KMS-11 (cell line): ENCODE measurements around the gene SFTPD.

ENCODE experiments used
- H2AFZ ChIP-seq: fragments of 200-600 bp; sonication (generic); 2 replicates; pipeline ENCODE4 v1.6.1; 2016; ENCODE audit warnings: antibody characterized with exemption, mixed run types, low read depth
- H3K27ac ChIP-seq: fragments of 200-600 bp; sonication (generic); 2 replicates; pipeline ENCODE4 v1.6.1; 2016; ENCODE audit warnings: mild to moderate bottlenecking, mixed run types
- H3K27me3 ChIP-seq: fragments of 200-600 bp; sonication (generic); 2 replicates; pipeline ENCODE4 v1.6.1; 2017; ENCODE audit warnings: mild to moderate bottlenecking, low read depth, mixed run types, moderate library complexity; ENCODE audit not compliant: insufficient read depth
- H3K36me3 ChIP-seq: fragments of 200-600 bp; sonication (generic); 2 replicates; pipeline ENCODE4 v1.6.1; 2017; ENCODE audit warnings: mild to moderate bottlenecking, mixed run types; ENCODE audit not compliant: insufficient read depth
- H3K4me1 ChIP-seq: fragments of 200-600 bp; sonication (generic); 2 replicates; pipeline ENCODE4 v1.6.1; 2016; ENCODE audit warnings: mild to moderate bottlenecking, low read depth, mixed run types; ENCODE audit not compliant: poor library complexity, severe bottlenecking
- H3K4me2 ChIP-seq: fragments of 200-600 bp; sonication (generic); 2 replicates; pipeline ENCODE4 v1.7.0; 2016; ENCODE audit warnings: mild to moderate bottlenecking, mixed run types
- H3K4me3 ChIP-seq: fragments of 200-600 bp; sonication (generic); IDR thresholded peaks from 2 replicates; pipeline ENCODE4 v1.6.1; 2017; ENCODE audit warnings: low read depth, low read length, mixed read lengths; ENCODE audit not compliant: insufficient read depth
- H3K79me2 ChIP-seq: fragments of 200-600 bp; sonication (generic); 2 replicates; pipeline ENCODE4 v1.6.1; 2016; ENCODE audit warnings: low read depth, mixed run types; ENCODE audit not compliant: insufficient read depth
- H3K9ac ChIP-seq: fragments of 200-600 bp; sonication (generic); 2 replicates; pipeline ENCODE4 v1.6.1; 2016; ENCODE audit warnings: mild to moderate bottlenecking, mixed run types
- H4K20me1 ChIP-seq: fragments of 200-600 bp; sonication (generic); 2 replicates; pipeline ENCODE4 v1.6.1; 2016; ENCODE audit warnings: mild to moderate bottlenecking, mixed run types; ENCODE audit not compliant: insufficient read depth
- TF ChIP-seq, protein P1 (sequence below): fragments of 200-600 bp; sonication (generic); conservative IDR thresholded peaks from 2 replicates; pipeline ENCODE4 v1.6.1; 2017; ENCODE audit warnings: low read depth, mild to moderate bottlenecking, antibody characterized with exemption, low read length, moderate library complexity, mixed read lengths

Gene SFTPD

DNA sequence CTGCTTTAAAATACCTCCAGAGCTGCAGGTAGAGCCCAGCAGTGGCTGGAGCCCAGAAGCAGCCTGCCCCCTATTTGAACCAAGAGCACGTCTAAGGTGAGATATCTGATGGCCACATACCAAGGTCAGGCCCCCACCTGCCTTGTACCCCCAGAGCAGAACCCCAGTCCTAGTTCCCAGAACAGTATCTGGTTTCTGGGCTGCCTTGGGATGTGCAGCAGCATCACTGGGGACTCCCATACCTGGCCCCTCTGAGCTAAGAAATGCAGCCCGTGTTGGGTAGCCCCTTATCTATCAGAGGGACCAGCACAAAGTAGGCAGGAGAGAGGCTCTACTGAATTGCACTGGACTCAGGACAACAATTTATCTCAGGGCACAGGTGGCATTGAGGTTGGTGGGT is 8.9 kb downstream of the SFTPD start:
- no peaks in the 10 kb centered on the region for H4K20me1 ChIP-seq
- H3K27ac ChIP-seq = no peak overlapping the region
- H3K4me3 ChIP-seq = no peak overlapping the region
- H3K36me3 ChIP-seq = no peaks in the 10 kb centered on the region
- TF ChIP-seq, protein P1, sequence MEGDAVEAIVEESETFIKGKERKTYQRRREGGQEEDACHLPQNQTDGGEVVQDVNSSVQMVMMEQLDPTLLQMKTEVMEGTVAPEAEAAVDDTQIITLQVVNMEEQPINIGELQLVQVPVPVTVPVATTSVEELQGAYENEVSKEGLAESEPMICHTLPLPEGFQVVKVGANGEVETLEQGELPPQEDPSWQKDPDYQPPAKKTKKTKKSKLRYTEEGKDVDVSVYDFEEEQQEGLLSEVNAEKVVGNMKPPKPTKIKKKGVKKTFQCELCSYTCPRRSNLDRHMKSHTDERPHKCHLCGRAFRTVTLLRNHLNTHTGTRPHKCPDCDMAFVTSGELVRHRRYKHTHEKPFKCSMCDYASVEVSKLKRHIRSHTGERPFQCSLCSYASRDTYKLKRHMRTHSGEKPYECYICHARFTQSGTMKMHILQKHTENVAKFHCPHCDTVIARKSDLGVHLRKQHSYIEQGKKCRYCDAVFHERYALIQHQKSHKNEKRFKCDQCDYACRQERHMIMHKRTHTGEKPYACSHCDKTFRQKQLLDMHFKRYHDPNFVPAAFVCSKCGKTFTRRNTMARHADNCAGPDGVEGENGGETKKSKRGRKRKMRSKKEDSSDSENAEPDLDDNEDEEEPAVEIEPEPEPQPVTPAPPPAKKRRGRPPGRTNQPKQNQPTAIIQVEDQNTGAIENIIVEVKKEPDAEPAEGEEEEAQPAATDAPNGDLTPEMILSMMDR = no peak
- no peaks in the 10 kb centered on the region for H3K79me2 ChIP-seq
- no peak overlapping the region for H2AFZ ChIP-seq
- H3K9ac ChIP-seq = no peak overlapping the region
- H3K4me2 ChIP-seq = no peak overlapping the region
- no peaks in the 10 kb centered on the region for H3K27me3 ChIP-seq
- no peaks in the 10 kb centered on the region for H3K4me1 ChIP-seq

DNA sequence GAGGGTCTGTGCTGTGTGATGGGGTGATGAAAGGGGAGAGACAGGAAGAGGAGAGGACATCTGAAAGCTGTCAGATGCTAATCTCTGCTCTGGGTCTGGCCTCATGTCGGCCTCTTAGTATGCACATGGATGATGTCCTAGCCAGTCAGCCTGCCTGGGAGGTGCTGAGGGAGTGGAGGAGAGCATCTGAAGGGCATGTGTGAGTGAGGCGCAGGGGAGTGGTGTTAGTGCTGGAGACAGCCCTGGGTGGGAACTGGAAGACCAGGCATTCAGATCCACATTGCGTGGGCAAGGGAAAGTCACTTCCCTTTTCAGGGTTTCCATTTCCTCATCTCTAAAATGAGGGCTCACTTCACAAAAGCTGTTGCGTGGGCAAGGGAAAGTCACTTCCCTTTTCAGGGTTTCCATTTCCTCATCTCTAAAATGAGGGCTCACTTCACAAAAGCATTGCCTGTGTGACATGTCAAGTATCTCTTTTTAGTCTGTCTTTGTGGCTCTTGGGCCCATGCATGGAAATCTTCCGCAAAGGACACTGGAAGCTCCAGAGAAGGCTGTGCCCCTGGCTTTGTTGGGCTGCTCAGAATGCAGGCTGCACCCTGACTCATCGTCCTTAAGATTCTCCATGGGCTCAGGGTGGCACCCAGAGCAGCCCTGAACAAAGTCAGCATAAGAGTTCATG is 10.0 kb downstream of the SFTPD start:
- H3K9ac ChIP-seq = no peak overlapping the region
- no peak overlapping the region for H2AFZ ChIP-seq
- H3K27me3 ChIP-seq = no peaks in the 10 kb centered on the region
- no peaks in the 10 kb centered on the region for H3K79me2 ChIP-seq
- H3K4me1 ChIP-seq = no peaks in the 10 kb centered on the region
- H3K27ac ChIP-seq = no peak overlapping the region
- no peak overlapping the region for H3K4me2 ChIP-seq
- H3K36me3 ChIP-seq = no peaks in the 10 kb centered on the region
- no peak overlapping the region for H3K4me3 ChIP-seq
- no peaks in the 10 kb centered on the region for H4K20me1 ChIP-seq
- TF ChIP-seq, protein P1 = no peak

DNA sequence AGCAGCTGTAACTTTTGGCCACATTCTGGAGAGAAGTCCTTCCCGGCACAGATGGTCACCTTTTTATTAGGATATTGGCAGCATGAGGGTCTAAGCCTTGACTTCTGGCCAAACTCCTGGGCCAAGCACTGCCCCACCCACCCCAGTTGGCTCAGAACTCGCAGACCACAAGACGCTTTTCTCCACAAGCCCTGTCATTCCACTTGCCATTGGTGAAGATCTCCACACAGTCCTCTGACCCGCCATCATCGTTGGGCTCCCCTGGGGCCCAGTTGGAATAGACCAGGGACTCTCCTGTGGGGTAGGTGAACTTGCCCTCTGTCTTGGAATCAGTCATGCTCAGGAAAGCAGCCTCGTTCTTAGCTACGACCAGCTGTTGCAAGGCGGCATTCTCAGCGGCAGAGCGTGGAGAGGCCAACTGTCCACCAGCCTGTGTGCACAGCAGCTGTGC is 11.2 kb downstream of the SFTPD start:
- Histone ChIP-seq H3K9ac (no peak overlapping the region), H3K36me3 (no peaks in the 10 kb centered on the region), H3K27ac (no peak overlapping the region), H3K4me2 (no peak overlapping the region), H3K79me2 (no peaks in the 10 kb centered on the region), H3K4me1 (no peaks in the 10 kb centered on the region), H2AFZ (no peak overlapping the region), H3K27me3 (no peaks in the 10 kb centered on the region), H4K20me1 (no peaks in the 10 kb centered on the region), H3K4me3 (no peak overlapping the region)
- TF ChIP-seq, protein P1 = no peak

DNA sequence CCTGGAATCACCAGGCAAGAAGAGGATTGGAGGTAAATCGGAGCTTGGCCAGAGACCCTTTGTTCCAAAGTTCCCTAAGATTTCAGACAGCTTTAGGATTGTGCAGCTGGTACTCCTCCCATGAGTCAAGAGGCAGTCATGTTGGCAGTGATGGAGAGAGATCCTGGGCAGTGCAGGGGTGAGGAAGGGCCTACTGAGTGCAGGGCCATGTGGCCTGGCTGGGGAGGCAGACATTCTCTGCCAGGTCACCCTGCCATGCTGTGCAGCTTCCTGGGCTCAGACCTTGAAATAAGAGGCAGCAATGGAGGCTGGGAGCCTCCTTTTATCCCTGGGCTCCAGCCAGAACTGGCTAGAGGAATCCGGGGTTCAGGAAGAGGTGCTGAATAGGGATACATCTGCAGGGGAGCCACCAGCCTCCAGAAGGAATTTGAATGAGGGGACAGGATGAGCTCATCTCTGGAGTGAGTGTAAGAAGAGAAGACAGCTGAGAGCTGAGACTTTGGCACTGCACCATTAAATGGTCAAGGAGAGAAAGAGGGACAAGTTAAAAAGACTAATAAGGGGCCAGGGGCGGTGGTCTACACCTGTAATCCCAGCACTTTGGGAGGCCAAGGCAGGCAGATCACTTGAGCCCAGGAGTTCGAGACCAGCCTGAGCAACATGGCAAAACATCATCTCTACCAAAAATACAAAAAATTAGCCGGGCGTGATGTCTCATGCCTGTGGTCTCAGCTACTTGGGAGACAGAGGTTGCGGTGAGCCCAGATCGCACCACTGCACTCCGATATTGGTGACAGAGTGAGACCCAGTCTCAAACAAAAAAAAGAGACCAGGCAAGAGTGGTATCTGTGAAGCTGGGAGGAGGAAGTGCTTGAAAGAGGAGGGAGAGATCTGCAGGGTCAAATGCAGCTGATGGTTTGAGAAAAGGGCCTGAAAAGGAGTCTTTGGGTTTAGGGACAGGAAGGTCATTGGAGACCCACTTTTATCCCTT is 12.0 kb downstream of the SFTPD start:
- Histone ChIP-seq H3K9ac (no peak overlapping the region), H4K20me1 (no peaks in the 10 kb centered on the region), H3K4me3 (no peak overlapping the region), H3K27ac (no peak overlapping the region), H3K27me3 (no peaks in the 10 kb centered on the region), H3K4me1 (no peaks in the 10 kb centered on the region), H3K4me2 (no peak overlapping the region), H2AFZ (no peak overlapping the region), H3K36me3 (no peaks in the 10 kb centered on the region), H3K79me2 (no peaks in the 10 kb centered on the region)
- TF ChIP-seq, protein P1 = no peak
